Measurements from ENCODE around the gene PLEKHD1.

DNA sequence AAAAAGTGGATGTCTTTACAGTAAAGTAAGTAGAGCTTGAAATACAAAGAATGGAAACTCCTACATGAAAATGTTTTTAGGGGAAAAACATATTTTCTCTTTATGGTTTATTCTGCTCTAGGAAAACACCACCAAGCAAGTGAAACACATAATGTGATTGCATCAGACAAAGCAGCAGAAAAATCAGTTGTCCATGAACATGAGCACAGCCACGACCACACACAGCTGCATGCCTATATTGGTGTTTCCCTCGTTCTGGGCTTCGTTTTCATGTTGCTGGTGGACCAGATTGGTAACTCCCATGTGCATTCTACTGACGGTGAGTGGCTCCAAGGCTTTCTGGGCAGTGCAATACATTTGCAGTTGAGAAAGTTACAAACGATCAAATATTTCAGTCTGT lies 42.6 kb upstream of the PLEKHD1 start:
- TF ChIP-seq EP300 (IDR thresholded peaks at IDR 0.05; ENCODE audit: borderline replicate concordance) (no peak), YY1 (IDR thresholded peaks at IDR 0.05; ENCODE audit: low read depth) (no peak), RAD21 (IDR thresholded peaks at IDR 0.05; ENCODE audit: low read depth) (no peak), TCF12 (IDR thresholded peaks at IDR 0.05; ENCODE audit: low read depth) (no peak), TAF1 (IDR thresholded peaks at IDR 0.05; ENCODE audit: low read depth) (no peak), NFIC (IDR thresholded peaks at IDR 0.05) (no peak)
- TF ChIP-seq, protein P1, sequence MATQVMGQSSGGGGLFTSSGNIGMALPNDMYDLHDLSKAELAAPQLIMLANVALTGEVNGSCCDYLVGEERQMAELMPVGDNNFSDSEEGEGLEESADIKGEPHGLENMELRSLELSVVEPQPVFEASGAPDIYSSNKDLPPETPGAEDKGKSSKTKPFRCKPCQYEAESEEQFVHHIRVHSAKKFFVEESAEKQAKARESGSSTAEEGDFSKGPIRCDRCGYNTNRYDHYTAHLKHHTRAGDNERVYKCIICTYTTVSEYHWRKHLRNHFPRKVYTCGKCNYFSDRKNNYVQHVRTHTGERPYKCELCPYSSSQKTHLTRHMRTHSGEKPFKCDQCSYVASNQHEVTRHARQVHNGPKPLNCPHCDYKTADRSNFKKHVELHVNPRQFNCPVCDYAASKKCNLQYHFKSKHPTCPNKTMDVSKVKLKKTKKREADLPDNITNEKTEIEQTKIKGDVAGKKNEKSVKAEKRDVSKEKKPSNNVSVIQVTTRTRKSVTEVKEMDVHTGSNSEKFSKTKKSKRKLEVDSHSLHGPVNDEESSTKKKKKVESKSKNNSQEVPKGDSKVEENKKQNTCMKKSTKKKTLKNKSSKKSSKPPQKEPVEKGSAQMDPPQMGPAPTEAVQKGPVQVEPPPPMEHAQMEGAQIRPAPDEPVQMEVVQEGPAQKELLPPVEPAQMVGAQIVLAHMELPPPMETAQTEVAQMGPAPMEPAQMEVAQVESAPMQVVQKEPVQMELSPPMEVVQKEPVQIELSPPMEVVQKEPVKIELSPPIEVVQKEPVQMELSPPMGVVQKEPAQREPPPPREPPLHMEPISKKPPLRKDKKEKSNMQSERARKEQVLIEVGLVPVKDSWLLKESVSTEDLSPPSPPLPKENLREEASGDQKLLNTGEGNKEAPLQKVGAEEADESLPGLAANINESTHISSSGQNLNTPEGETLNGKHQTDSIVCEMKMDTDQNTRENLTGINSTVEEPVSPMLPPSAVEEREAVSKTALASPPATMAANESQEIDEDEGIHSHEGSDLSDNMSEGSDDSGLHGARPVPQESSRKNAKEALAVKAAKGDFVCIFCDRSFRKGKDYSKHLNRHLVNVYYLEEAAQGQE (IDR thresholded peaks at IDR 0.05; ENCODE audit: low read depth), result no peak
